GM23248 (cell line): ENCODE measurements around the gene KIF2C.

Source experiments
- EZH2 ChIP-seq: fragments of 200-600 bp; sonication (generic); IDR thresholded peaks from 2 replicates; pipeline ENCODE4 v1.6.1; 2018; ENCODE audit warnings: antibody characterized with exemption, mild to moderate bottlenecking; ENCODE audit not compliant: insufficient read depth, poor library complexity, severe bottlenecking
- EZH2phosphoT487 ChIP-seq: fragments of 200-600 bp; sonication (generic); IDR thresholded peaks from 2 replicates; pipeline ENCODE4 v1.6.1; 2018; ENCODE audit warnings: antibody characterized with exemption, moderate library complexity, mild to moderate bottlenecking, low read depth; ENCODE audit not compliant: insufficient read depth

GRCh38 chr1:44696101-44696500, 43.5 kb upstream of the KIF2C start:
- TF ChIP-seq EZH2 (no peak), EZH2phosphoT487 (no peak)
